Neural crest cell (in vitro differentiated cells): ENCODE data around the gene CYB5D1. TPM values are rescaled to one million over a fixed set of nuclear protein-coding genes. Genes with fewer than 3 reads are reported as not detected.

Experiments used
- DNase-seq: peaks from one replicate; pipeline ENCODE4 v3.0.0; 2021; ENCODE audit warnings: low read depth, mixed read lengths, low spot score
- H3K27ac Mint-ChIP-seq: one replicate; pipeline ENCODE4 v1.8.0; 2021; ENCODE audit warnings: mild to moderate bottlenecking, mixed read lengths; ENCODE audit not compliant: unreplicated experiment
- H3K27me3 Mint-ChIP-seq: 2 replicates; pipeline ENCODE4 v1.8.0; 2021; ENCODE audit warnings: low read depth, mild to moderate bottlenecking, mixed read lengths
- H3K36me3 Mint-ChIP-seq: 2 replicates; pipeline ENCODE4 v1.8.0; 2021; ENCODE audit warnings: low read depth, mild to moderate bottlenecking, mixed read lengths
- H3K4me1 Mint-ChIP-seq: 2 replicates; pipeline ENCODE4 v1.8.0; 2021; ENCODE audit warnings: mixed read lengths
- H3K4me3 Mint-ChIP-seq: one replicate; pipeline ENCODE4 v1.8.0; 2021; ENCODE audit warnings: mild to moderate bottlenecking, mixed read lengths
- H3K9me3 Mint-ChIP-seq: 2 replicates; pipeline ENCODE4 v1.8.0; 2021; ENCODE audit warnings: mixed read lengths
- total RNA-seq: library from RNA; stranded (reverse); gene quantifications from 2 replicates; pipeline ENCODE4 v1.2.1, GENCODE V29; 2021
- TF ChIP-seq, protein P1 (sequence below): fragments of 200-600 bp; sonication (generic); conservative IDR thresholded peaks from 2 replicates; pipeline ENCODE4 v1.5.0; 2021; ENCODE audit warnings: antibody characterized with exemption, mild to moderate bottlenecking

Gene CYB5D1
- total RNA-seq, 1 donor from 2014 or later, result 12.7 TPM

DNA sequence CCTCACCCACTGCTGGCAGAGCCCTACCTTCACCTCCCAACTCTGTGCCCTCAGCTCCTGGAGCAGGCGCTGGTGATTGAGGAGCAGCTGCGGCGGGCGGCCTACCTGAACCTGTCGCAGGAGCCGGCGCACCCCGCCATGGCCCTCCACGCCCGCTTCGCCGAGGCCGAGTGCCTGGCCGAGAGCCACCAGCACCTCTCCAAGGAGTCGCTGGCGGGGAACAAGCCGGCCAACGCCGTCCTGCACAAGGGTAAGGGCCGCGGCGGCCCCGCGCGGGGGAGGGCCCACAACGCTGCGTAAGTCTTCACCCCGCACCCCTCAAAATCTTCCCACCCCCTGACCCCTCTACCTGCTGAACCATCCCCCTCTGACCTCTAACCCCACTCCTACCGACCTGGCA lies 51.3 kb downstream of the CYB5D1 start:
- TF ChIP-seq, protein P1, sequence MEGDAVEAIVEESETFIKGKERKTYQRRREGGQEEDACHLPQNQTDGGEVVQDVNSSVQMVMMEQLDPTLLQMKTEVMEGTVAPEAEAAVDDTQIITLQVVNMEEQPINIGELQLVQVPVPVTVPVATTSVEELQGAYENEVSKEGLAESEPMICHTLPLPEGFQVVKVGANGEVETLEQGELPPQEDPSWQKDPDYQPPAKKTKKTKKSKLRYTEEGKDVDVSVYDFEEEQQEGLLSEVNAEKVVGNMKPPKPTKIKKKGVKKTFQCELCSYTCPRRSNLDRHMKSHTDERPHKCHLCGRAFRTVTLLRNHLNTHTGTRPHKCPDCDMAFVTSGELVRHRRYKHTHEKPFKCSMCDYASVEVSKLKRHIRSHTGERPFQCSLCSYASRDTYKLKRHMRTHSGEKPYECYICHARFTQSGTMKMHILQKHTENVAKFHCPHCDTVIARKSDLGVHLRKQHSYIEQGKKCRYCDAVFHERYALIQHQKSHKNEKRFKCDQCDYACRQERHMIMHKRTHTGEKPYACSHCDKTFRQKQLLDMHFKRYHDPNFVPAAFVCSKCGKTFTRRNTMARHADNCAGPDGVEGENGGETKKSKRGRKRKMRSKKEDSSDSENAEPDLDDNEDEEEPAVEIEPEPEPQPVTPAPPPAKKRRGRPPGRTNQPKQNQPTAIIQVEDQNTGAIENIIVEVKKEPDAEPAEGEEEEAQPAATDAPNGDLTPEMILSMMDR, result no peak
- no peaks in the 10 kb centered on the region for H3K27me3 Mint-ChIP-seq
- no peak overlapping the region for H3K4me3 Mint-ChIP-seq
- H3K27ac Mint-ChIP-seq, result no peak overlapping the region
- H3K36me3 Mint-ChIP-seq, result peaks cover 12% of the 10 kb centered on the region
- no peak for DNase-seq
- H3K4me1 Mint-ChIP-seq, result peaks cover 8% of the 10 kb centered on the region
- H3K9me3 Mint-ChIP-seq, result no peaks in the 10 kb centered on the region

DNA sequence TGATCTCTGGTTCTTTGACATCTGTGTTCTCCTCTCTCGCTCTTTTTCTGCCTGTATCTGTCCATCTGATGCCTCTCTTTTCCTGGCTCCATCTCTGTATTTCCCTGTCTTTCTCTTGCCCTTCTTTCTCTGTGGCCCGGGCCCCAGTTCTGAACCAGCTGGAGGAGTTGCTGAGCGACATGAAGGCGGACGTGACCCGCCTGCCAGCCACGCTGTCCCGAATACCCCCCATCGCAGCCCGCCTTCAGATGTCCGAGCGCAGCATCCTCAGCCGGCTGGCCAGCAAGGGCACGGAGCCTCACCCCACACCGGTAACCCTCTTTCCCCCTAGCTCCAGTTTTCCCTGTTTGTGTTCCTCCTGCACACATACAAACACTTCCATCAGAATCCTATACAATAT lies 52.5 kb downstream of the CYB5D1 start:
- H3K27me3 Mint-ChIP-seq, result no peaks in the 10 kb centered on the region
- H3K9me3 Mint-ChIP-seq, result no peaks in the 10 kb centered on the region
- no peak overlapping the region for H3K4me3 Mint-ChIP-seq
- peaks cover 12% of the 10 kb centered on the region for H3K36me3 Mint-ChIP-seq
- DNase-seq, result no peak
- peaks cover 15% of the 10 kb centered on the region for H3K4me1 Mint-ChIP-seq
- TF ChIP-seq, protein P1, result no peak
- peak overlapping the region; percentile 70 for H3K27ac Mint-ChIP-seq

DNA sequence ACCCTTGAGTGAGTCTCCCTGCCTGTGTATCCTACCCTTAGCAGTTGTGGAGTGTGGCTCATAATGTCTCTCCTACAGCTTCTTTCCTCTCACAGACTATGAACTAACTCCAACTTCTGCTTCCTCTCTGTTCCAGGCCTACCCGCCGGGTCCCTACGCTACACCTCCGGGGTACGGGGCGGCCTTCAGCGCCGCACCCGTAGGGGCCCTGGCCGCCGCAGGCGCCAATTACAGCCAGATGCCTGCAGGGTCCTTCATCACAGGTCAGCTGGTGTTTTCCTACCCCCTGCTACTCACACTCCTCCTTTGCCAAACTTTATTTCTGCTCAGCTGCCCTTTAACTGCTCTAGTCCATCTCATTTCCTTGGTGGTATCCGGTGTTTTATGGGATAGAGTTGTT lies 52.9 kb downstream of the CYB5D1 start:
- Mint-ChIP-seq H3K36me3 (peaks cover 12% of the 10 kb centered on the region), H3K4me1 (peaks cover 19% of the 10 kb centered on the region), H3K27me3 (no peaks in the 10 kb centered on the region), H3K9me3 (no peaks in the 10 kb centered on the region), H3K4me3 (no peak overlapping the region), H3K27ac (peak overlapping the region; percentile 70)
- TF ChIP-seq, protein P1, result no peak
- no peak for DNase-seq

DNA sequence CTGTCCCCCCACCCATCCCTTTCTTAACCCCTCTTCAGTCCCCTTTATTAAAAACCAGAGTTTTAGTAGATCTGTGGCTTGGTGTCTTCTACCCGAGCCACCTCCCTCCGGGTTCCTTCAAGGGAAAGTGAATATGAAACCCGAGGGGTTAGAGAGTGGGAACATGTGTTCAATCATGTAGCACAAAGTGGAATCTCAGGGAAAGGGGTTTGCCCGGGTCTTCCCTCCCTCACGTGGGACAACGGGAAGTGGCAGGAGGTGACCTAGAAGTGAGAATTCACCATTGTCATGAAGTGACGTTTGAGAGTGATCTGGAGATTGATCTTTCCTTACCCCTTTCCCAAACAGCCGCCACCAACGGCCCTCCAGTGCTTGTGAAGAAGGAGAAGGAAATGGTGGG lies 53.3 kb downstream of the CYB5D1 start:
- TF ChIP-seq, protein P1, result no peak
- H3K4me3 Mint-ChIP-seq, result no peak overlapping the region
- peaks cover 12% of the 10 kb centered on the region for H3K36me3 Mint-ChIP-seq
- peaks cover 20% of the 10 kb centered on the region for H3K4me1 Mint-ChIP-seq
- DNase-seq, result no peak
- no peaks in the 10 kb centered on the region for H3K27me3 Mint-ChIP-seq
- no peaks in the 10 kb centered on the region for H3K9me3 Mint-ChIP-seq
- no peak overlapping the region for H3K27ac Mint-ChIP-seq

Other genes with a start within 250 kb of the CYB5D1 start
- gene FXR2, start 243.1 kb upstream of the CYB5D1 start, total RNA-seq, result 51.9 and 53.8 TPM in 2 replicates
- gene SAT2, start 230.2 kb upstream of the CYB5D1 start, total RNA-seq, result 76.3 and 89.1 TPM in 2 replicates
- gene SHBG, start 227.9 kb upstream of the CYB5D1 start, total RNA-seq, result 2.3 and 2.5 TPM in 2 replicates
- gene ATP1B2, start 207.1 kb upstream of the CYB5D1 start, total RNA-seq, result 12.1 and 14.3 TPM in 2 replicates
- gene TP53, start 170.5 kb upstream of the CYB5D1 start, total RNA-seq, result 135 and 150 TPM in 2 replicates
- 35.7 and 41.1 TPM in 2 replicates for gene WRAP53, start 169.5 kb upstream of the CYB5D1 start, total RNA-seq
- gene EFNB3, start 152.8 kb upstream of the CYB5D1 start, total RNA-seq, result 25.3 and 25.5 TPM in 2 replicates
- 0.16 and 0.27 TPM in 2 replicates for gene DNAH2, start 140.3 kb upstream of the CYB5D1 start, total RNA-seq
- gene KDM6B, start 23.8 kb upstream of the CYB5D1 start, total RNA-seq, result 64.8 and 70.2 TPM in 2 replicates
- 6.7 and 8.4 TPM in 2 replicates for gene TMEM88, start 2.9 kb upstream of the CYB5D1 start, total RNA-seq
- 83.4 and 87.2 TPM in 2 replicates for gene NAA38, start 444 bp upstream of the CYB5D1 start, total RNA-seq
- 53.3 and 59.7 TPM in 2 replicates for gene CHD3, start 30.8 kb downstream of the CYB5D1 start, total RNA-seq
- 3.6 and 4.0 TPM in 2 replicates for gene RNF227, start 58.3 kb downstream of the CYB5D1 start, total RNA-seq
- gene KCNAB3, start 71.9 kb downstream of the CYB5D1 start, total RNA-seq, result 19.9 and 20.4 TPM in 2 replicates
- gene TRAPPC1, start 73.9 kb downstream of the CYB5D1 start, total RNA-seq, result 129 and 145 TPM in 2 replicates
- 55.5 and 58.3 TPM in 2 replicates for gene CNTROB, start 74.2 kb downstream of the CYB5D1 start, total RNA-seq
- gene GUCY2D, start 144.6 kb downstream of the CYB5D1 start, total RNA-seq, result not detected in 2 replicates
- gene ALOX15B, start 181.1 kb downstream of the CYB5D1 start, total RNA-seq, result not detected in 2 replicates
- not detected in 2 replicates for gene ALOX12B, start 229.7 kb downstream of the CYB5D1 start, total RNA-seq